Endothelial cell of umbilical vein (primary cell): ENCODE results near the gene HMGCS1. TPM values are rescaled to one million over a fixed set of nuclear protein-coding genes. Genes with fewer than 3 reads are reported as not detected.

Source experiments
- BruUV-seq: library from RNA; stranded (reverse); fragments of 400-500 nt; replicated peaks from 2 replicates; lab custom pipeline; 2021; lab: Mats Ljungman, UMichigan
- CTCF ChIA-PET: fragments of 300-600, 350-600 bp; sonication (Branson Sonifier 250); formaldehyde crosslinking; loops from one replicate; lab custom pipeline; 2021; ENCODE audit warnings: antibody characterized with exemption, inconsistent platforms; lab: Charles Lee
- POLR2A ChIA-PET: fragments of 300-600, 350-600 bp; sonication (Branson Sonifier 250); formaldehyde crosslinking; loops from one replicate; lab custom pipeline; 2021; ENCODE audit warnings: antibody characterized with exemption, inconsistent platforms; lab: Charles Lee
- DNase-seq: peaks from one replicate; pipeline ENCODE4 v3.0.0-alpha.2; 2011; ENCODE audit warnings: low read depth, low spot score
- FAIRE-seq: peaks from 2 replicates; lab custom pipeline; 2011; peaks lifted over from hg19 to GRCh38; lab: Jason Lieb, UNC
- H2AFZ ChIP-seq: 2 replicates; pipeline ENCODE4 v1.6.0; 2012; ENCODE audit warnings: low read depth, low read length, control low read depth, inconsistent platforms
- H3K27ac ChIP-seq: 2 replicates; pipeline ENCODE4 v1.5.1; 2011; ENCODE audit warnings: low read depth, mild to moderate bottlenecking, control low read depth, low read length, moderate library complexity; ENCODE audit not compliant: insufficient read depth
- H3K27me3 ChIP-seq, 2 experiments: 2 replicates each; pipeline versions ENCODE4 v1.6.0 to v1.6.1; 2011; ENCODE audit warnings: low read length in 2 of 2, mixed read lengths in 1 of 2; ENCODE audit not compliant: control insufficient read depth in 2 of 2, insufficient read depth in 2 of 2
- H3K36me3 ChIP-seq, 2 experiments: 2 replicates in 1 of 2; 3 replicates in 1 of 2; pipeline ENCODE4 v1.5.1; 2011; ENCODE audit warnings: low read length in 2 of 2, mild to moderate bottlenecking in 1 of 2, moderate library complexity in 1 of 2; ENCODE audit not compliant: control insufficient read depth in 2 of 2, insufficient read depth in 2 of 2; ENCODE audit errors: extremely low read depth in 1 of 2
- H3K4me1 ChIP-seq: 3 replicates; pipeline ENCODE4 v1.5.1; 2011; ENCODE audit warnings: mild to moderate bottlenecking, low read length; ENCODE audit not compliant: control insufficient read depth, insufficient read depth; ENCODE audit errors: extremely low read depth
- H3K4me2 ChIP-seq: 2 replicates; pipeline ENCODE4 v1.6.1; 2011; ENCODE audit warnings: low read length, control low read depth, mixed read lengths; ENCODE audit not compliant: insufficient read depth
- H3K4me3 ChIP-seq, 3 experiments: fragments of 200-600 bp in 1 of 3; sonication (generic), shearing (Covaris generic) in 1 of 3; replicated peaks in 1 of 3; 2 replicates each; pipeline ENCODE4 v1.5.1; 2011 to 2016; ENCODE audit warnings: control low read depth in 3 of 3, low read length in 3 of 3, mild to moderate bottlenecking in 2 of 3, inconsistent platforms in 1 of 3, low read depth in 1 of 3, moderate library complexity in 1 of 3; ENCODE audit not compliant: insufficient read depth in 1 of 3
- H3K79me2 ChIP-seq: 2 replicates; pipeline ENCODE4 v1.6.0; 2012; ENCODE audit warnings: low read length, inconsistent platforms; ENCODE audit not compliant: control insufficient read depth, insufficient read depth
- H3K9ac ChIP-seq: replicated peaks from 2 replicates; pipeline ENCODE3; 2011; ENCODE audit warnings: low read length, control low read depth; ENCODE audit not compliant: insufficient read depth; ENCODE audit errors: extremely low read depth
- H3K9me1 ChIP-seq: replicated peaks from 3 replicates; pipeline ENCODE4 v1.6.0; 2011; ENCODE audit warnings: mild to moderate bottlenecking, low read length; ENCODE audit not compliant: control insufficient read depth, insufficient read depth; ENCODE audit errors: extremely low read depth
- H3K9me3 ChIP-seq: replicated peaks from 2 replicates; pipeline ENCODE4 v1.5.1; 2012; ENCODE audit warnings: low read length, inconsistent platforms; ENCODE audit not compliant: control insufficient read depth, insufficient read depth
- H4K20me1 ChIP-seq: replicated peaks from 2 replicates; pipeline ENCODE3; 2011; ENCODE audit warnings: mild to moderate bottlenecking, low read length; ENCODE audit not compliant: control insufficient read depth, insufficient read depth; ENCODE audit errors: extremely low read depth
- CTCF ChIP-seq, 2 donors: IDR thresholded peaks; 1 replicate in 1 of 2; 2 replicates in 1 of 2; pipeline ENCODE4 v1.5.1; 2011; ENCODE audit warnings: low read length in 2 of 2, mild to moderate bottlenecking in 2 of 2, moderate library complexity in 2 of 2, control low read depth in 1 of 2, inconsistent platforms in 1 of 2, low read depth in 1 of 2; ENCODE audit not compliant: insufficient read depth in 1 of 2; ENCODE audit errors: extremely low read depth in 1 of 2
- EZH2 ChIP-seq: IDR thresholded peaks from 2 replicates; pipeline ENCODE4 v1.6.1; 2012; ENCODE audit warnings: borderline replicate concordance, low read depth, mild to moderate bottlenecking, moderate library complexity, low read length, inconsistent platforms; ENCODE audit not compliant: severe bottlenecking
- FOS ChIP-seq: IDR thresholded peaks from 2 replicates; pipeline ENCODE4 v1.6.1; 2011; ENCODE audit warnings: mild to moderate bottlenecking, low read length, moderate library complexity, borderline replicate concordance; ENCODE audit not compliant: insufficient read depth
- GATA2 ChIP-seq: IDR thresholded peaks from 2 replicates; pipeline ENCODE4 v1.7.0; 2011; ENCODE audit warnings: low read depth, mild to moderate bottlenecking, moderate library complexity, mixed read lengths, low read length; ENCODE audit not compliant: insufficient read length, insufficient read depth
- JUN ChIP-seq: IDR thresholded peaks from 2 replicates; pipeline ENCODE4 v1.6.1; 2011; ENCODE audit warnings: borderline replicate concordance, low read depth; ENCODE audit not compliant: insufficient read length, insufficient read depth
- MAX ChIP-seq: IDR thresholded peaks from 2 replicates; pipeline ENCODE4 v1.6.1; 2011; ENCODE audit not compliant: insufficient read depth, insufficient read length
- MYC ChIP-seq: IDR thresholded peaks from one replicate; pipeline ENCODE4 v1.6.1; 2011; ENCODE audit warnings: mild to moderate bottlenecking, low read depth, low read length
- POLR2A ChIP-seq: IDR thresholded peaks from 2 replicates; pipeline ENCODE4 v1.6.1; 2012; ENCODE audit warnings: low read depth, mild to moderate bottlenecking, control low read depth, low read length
- POLR2AphosphoS5 ChIP-seq: IDR thresholded peaks from 2 replicates; pipeline ENCODE4 v1.6.1; 2012; ENCODE audit warnings: low read depth, mild to moderate bottlenecking, control low read depth, low read length, moderate library complexity; ENCODE audit not compliant: insufficient read depth
- dilution Hi-C: fragments of 300-500 bp; cut with MboI; formaldehyde crosslinking; loops from one replicate; pipeline ENCODE4 v1.15.0; 2019; ENCODE audit warnings: low sequenced_read_pairs; ENCODE audit not compliant: extremely low pct_ligation_motif_present
- intact Hi-C: fragments of 100-400 bp; cut with micrococcal nuclease; formaldehyde crosslinking; loops from one replicate; pipeline ENCODE4 v1.10.0; 2022
- polyA plus RNA-seq, 4 experiments: library from polyadenylated mRNA; depleted of rRNA in 3 of 4; stranded (reverse) in 3 of 4; unstranded in 1 of 4; fragments of >200 nt; gene quantifications; 2 replicates each; pipeline versions ENCODE4 v1.2.1 to v1.2.3, GENCODE V29; 2011 to 2012; ENCODE audit warnings: missing spikeins in 1 of 4
- total RNA-seq: library from RNA; stranded (reverse); gene quantifications from 2 replicates; pipeline ENCODE4 v1.2.3, GENCODE V29; 2021

The HMGCS1 gene
- total and polyA plus RNA-seq, 2 donors (not counting 3 experiments of a cell fraction or from before 2014, with no cell fraction given) = 43.3 to 133 TPM

- no peak overlapping the region for H3K4me3 ChIP-seq
- H3K36me3 ChIP-seq = no peaks in the 10 kb centered on the region
- H4K20me1 ChIP-seq = no peaks in the 10 kb centered on the region
- no peak overlapping the region for H3K9ac ChIP-seq
- H3K4me2 ChIP-seq = no peak overlapping the region
- POLR2A ChIA-PET = no interaction called here
- intact Hi-C loops (no loop called here), dilution Hi-C loops (no loop called here)
- FAIRE-seq (no peak), DNase-seq (no peak)
- H3K9me1 ChIP-seq = no peaks in the 10 kb centered on the region
- CTCF ChIA-PET = no interaction called here
- no peak overlapping the region for H2AFZ ChIP-seq
- H3K27me3 ChIP-seq = peaks cover 3 to 8% of the 10 kb centered on the region in 2 experiments
- no peaks in the 10 kb centered on the region for H3K79me2 ChIP-seq
- BruUV-seq = no TSS peak
- TF ChIP-seq JUN (no peak), CTCF (IDR thresholded peaks at IDR 0.05; ENCODE audit: extremely low read depth in 1 of 2, insufficient read depth in 1 of 2, low read depth in 1 of 2, low read length in 2 of 2) (no peak), MAX (no peak), EZH2 (no peak), GATA2 (no peak), POLR2AphosphoS5 (no peak), POLR2A (no peak), FOS (no peak), MYC (no peak)
- H3K27ac ChIP-seq = no peak overlapping the region
- H3K9me3 ChIP-seq = no peaks in the 10 kb centered on the region
- H3K4me1 ChIP-seq = no peaks in the 10 kb centered on the region
Measured at GRCh38 chr5:43274435-43275114, 38.6 kb downstream of the HMGCS1 start.
